CD4-positive, alpha-beta T cell (primary cell): ENCODE data around the gene MYBPH. TPM values are rescaled to one million over a fixed set of nuclear protein-coding genes. Genes with fewer than 3 reads are reported as not detected.
A peak's percentile ranks its signal among the peaks of the same experiment; 100 is the strongest.

Source experiments
- ATAC-seq: fragments of 200-7000 bp; cut with Tn5 transposase; one replicate; pipeline ENCODE4 v1.10.0; 2022; ENCODE audit warnings: mild to moderate bottlenecking; ENCODE audit not compliant: poor library complexity
- CTCF ChIA-PET: fragments of 350-600 bp; sonication (Branson Sonifier 250); formaldehyde crosslinking; loops from one replicate; lab custom pipeline; 2021; ENCODE audit warnings: antibody characterized with exemption, inconsistent platforms; lab: Charles Lee
- POLR2A ChIA-PET: fragments of 350-600 bp; sonication (Branson Sonifier 250); formaldehyde crosslinking; loops from one replicate; lab custom pipeline; 2021; ENCODE audit warnings: antibody characterized with exemption, inconsistent platforms; lab: Charles Lee
- DNase-seq, 14 experiments: peaks; one replicate each; pipeline ENCODE4 v3.0.0-alpha.2; 2013 to 2020; ENCODE audit warnings: mixed read lengths in 2 of 14
- H3K27ac ChIP-seq, 2 donors: one replicate each; pipeline versions ENCODE4 v1.5.1 to v1.7.0; 2013; ENCODE audit warnings: low read length in 2 of 2, low read depth in 1 of 2, mild to moderate bottlenecking in 1 of 2
- H3K27me3 ChIP-seq, 2 experiments: 1 replicate in 1 of 2; 2 replicates in 1 of 2; pipeline versions ENCODE4 v1.6.1 to v1.7.0; 2013; ENCODE audit warnings: low read length in 2 of 2, control low read depth in 1 of 2, mild to moderate bottlenecking in 1 of 2, moderate library complexity in 1 of 2; ENCODE audit not compliant: insufficient read depth in 2 of 2, control insufficient read depth in 1 of 2
- H3K36me3 ChIP-seq: one replicate; pipeline ENCODE4 v1.6.1; 2013; ENCODE audit warnings: low read length, control low read depth; ENCODE audit not compliant: insufficient read depth
- H3K4me1 ChIP-seq: one replicate; pipeline ENCODE4 v1.6.1; 2013; ENCODE audit warnings: low read length, control low read depth; ENCODE audit not compliant: insufficient read depth
- H3K4me3 ChIP-seq: one replicate; pipeline ENCODE4 v1.5.1; 2013; ENCODE audit warnings: mild to moderate bottlenecking, low read length, moderate library complexity
- H3K9me3 ChIP-seq, 2 experiments: 1 replicate in 1 of 2; 2 replicates in 1 of 2; pipeline versions ENCODE4 v1.6.1 to v1.7.0; 2013; ENCODE audit warnings: low read length in 2 of 2, mild to moderate bottlenecking in 2 of 2, control low read depth in 1 of 2, moderate library complexity in 1 of 2; ENCODE audit not compliant: control insufficient read depth in 1 of 2, insufficient read depth in 1 of 2
- H3K27ac Mint-ChIP-seq: one replicate; pipeline ENCODE4 v1.8.0; 2020; ENCODE audit warnings: mixed read lengths
- H3K27me3 Mint-ChIP-seq: one replicate; pipeline ENCODE4 v1.8.0; 2021; ENCODE audit warnings: mixed read lengths
- H3K36me3 Mint-ChIP-seq: one replicate; pipeline ENCODE4 v1.8.0; 2021; ENCODE audit warnings: low read depth, mixed read lengths
- H3K4me1 Mint-ChIP-seq: one replicate; pipeline ENCODE4 v1.8.0; 2021; ENCODE audit warnings: low read depth, mixed read lengths
- H3K4me3 Mint-ChIP-seq: one replicate; pipeline ENCODE4 v1.8.0; 2020; ENCODE audit warnings: mild to moderate bottlenecking, mixed read lengths
- H3K9me3 Mint-ChIP-seq: one replicate; pipeline ENCODE4 v1.8.0; 2020; ENCODE audit warnings: mixed read lengths
- CTCF ChIP-seq: fragments of 200-600 bp; IDR thresholded peaks from one replicate; pipeline ENCODE4 v1.8.0; 2022; ENCODE audit warnings: antibody characterized with exemption, mild to moderate bottlenecking
- intact Hi-C, 2 experiments: fragments of 100-400 bp; cut with DNase I in 1 of 2; cut with micrococcal nuclease in 1 of 2; formaldehyde crosslinking; loops; one replicate each; pipeline versions ENCODE4 v1.15.1 to v1.9.0; 2023 to 2025; cut with DNase I, micrococcal nuclease
- total RNA-seq, 174 experiments: library from RNA in 2 of 174; stranded (reverse) in 2 of 174; gene quantifications; one replicate each; pipeline ENCODE4 v1.2.3 and lab custom pipeline; 2021 to 2026

Gene MYBPH
- total RNA-seq, 2 experiments from 2014 or later, result not detected

DNA sequence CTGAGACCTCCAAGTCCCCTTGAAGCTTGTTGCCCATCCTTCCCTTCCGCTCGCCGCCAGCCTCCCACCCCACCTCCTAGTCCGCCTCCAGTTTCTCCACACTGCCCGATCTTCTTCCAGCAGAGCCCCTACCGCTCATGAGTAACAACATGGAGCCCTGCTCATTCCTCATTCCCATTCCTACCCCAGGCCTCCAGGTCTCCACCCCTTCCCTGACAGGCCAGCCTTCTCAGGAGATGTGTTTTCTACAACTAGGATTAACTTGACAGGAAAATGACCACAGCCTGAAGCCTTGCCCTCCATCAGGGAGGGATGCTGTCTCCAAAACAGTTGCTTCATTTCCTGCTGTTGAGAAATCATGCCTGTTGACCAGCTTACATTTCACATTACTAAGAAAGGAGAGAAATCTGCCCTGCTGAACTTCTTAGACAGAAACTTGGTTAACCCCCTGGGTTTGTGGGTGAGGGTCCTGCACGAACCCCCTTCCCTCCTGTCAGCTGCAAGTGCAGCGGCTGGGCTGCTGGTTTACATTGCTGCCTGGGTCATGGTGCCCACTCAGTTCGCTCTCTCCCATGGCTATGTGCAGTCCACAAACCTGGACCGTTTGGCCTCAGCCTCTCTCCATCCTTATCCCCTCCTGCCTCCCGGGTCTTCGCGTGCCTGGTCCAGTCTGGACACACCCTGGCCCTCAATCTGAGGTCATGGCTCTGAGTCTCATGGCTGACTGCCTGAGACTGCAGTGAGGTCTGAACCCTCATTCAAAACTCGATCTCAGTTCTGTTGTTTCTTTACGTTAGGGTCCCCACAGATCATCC is 27.0 kb upstream of the MYBPH start:
- H3K27ac Mint-ChIP-seq, result no peak overlapping the region
- ATAC-seq (no peak), DNase-seq (peak in 1 of 14 experiments; percentile 15)
- Histone ChIP-seq H3K36me3 (no peaks in the 10 kb centered on the region), H3K9me3 (no peaks in the 10 kb centered on the region), H3K4me3 (no peak overlapping the region), H3K4me1 (no peaks in the 10 kb centered on the region), H3K27me3 (peaks cover 0 to 2% of the 10 kb centered on the region in 2 experiments), H3K27ac (no peak overlapping the region)
- TF ChIP-seq CTCF, result no peak
- H3K27me3 Mint-ChIP-seq, result no peaks in the 10 kb centered on the region
- ChIA-PET CTCF (no interaction called here), POLR2A (no interaction called here)
- H3K9me3 Mint-ChIP-seq, result no peaks in the 10 kb centered on the region
- intact Hi-C loops, result no loop called here
- no peaks in the 10 kb centered on the region for H3K4me1 Mint-ChIP-seq
- no peaks in the 10 kb centered on the region for H3K36me3 Mint-ChIP-seq
- H3K4me3 Mint-ChIP-seq, result no peak overlapping the region

- H3K9me3 ChIP-seq, result no peaks in the 10 kb centered on the region
- Mint-ChIP-seq H3K9me3 (no peaks in the 10 kb centered on the region), H3K27me3 (no peaks in the 10 kb centered on the region), H3K4me3 (no peak overlapping the region), H3K4me1 (no peaks in the 10 kb centered on the region), H3K36me3 (no peaks in the 10 kb centered on the region), H3K27ac (no peak overlapping the region)
- POLR2A ChIA-PET, result no interaction called here
- H3K27me3 ChIP-seq, result peaks cover 0 to 2% of the 10 kb centered on the region in 2 experiments
- H3K4me1 ChIP-seq, result no peaks in the 10 kb centered on the region
- no peak overlapping the region for H3K27ac ChIP-seq
- no peak overlapping the region for H3K4me3 ChIP-seq
- no peak for ATAC-seq
- CTCF ChIA-PET, result no interaction called here
- H3K36me3 ChIP-seq, result no peaks in the 10 kb centered on the region
- TF ChIP-seq CTCF, result no peak
- intact Hi-C loops, result no loop called here
- no peak for DNase-seq
Measured at GRCh38 chr1:203201516-203202205, 26.0 kb upstream of the MYBPH start.

GRCh38 chr1:203200916-203201315 is 25.3 kb upstream of the MYBPH start:
- CTCF ChIA-PET, result no interaction called here
- DNase-seq, result no peak
- POLR2A ChIA-PET, result no interaction called here

More at GRCh38 chr1:203200916-203201315, 25.3 kb upstream of the MYBPH start:
- TF ChIP-seq CTCF, result no peak
- Mint-ChIP-seq H3K36me3 (no peaks in the 10 kb centered on the region), H3K27ac (no peak overlapping the region), H3K9me3 (no peaks in the 10 kb centered on the region), H3K27me3 (no peaks in the 10 kb centered on the region), H3K4me1 (no peaks in the 10 kb centered on the region), H3K4me3 (no peak overlapping the region)
- Histone ChIP-seq H3K27ac (no peak overlapping the region), H3K4me3 (no peak overlapping the region), H3K36me3 (no peaks in the 10 kb centered on the region), H3K9me3 (no peaks in the 10 kb centered on the region), H3K27me3 (peaks cover 0 to 2% of the 10 kb centered on the region in 2 experiments), H3K4me1 (no peaks in the 10 kb centered on the region)
- no peak for ATAC-seq
- intact Hi-C loops, result no loop called here
